Adrenal gland (tissue), 12 donors: ENCODE data around the gene CYP2S1. TPM values are rescaled to one million over a fixed set of nuclear protein-coding genes. Genes with fewer than 3 reads are reported as not detected.
A peak's percentile ranks its signal among the peaks of the same experiment; 100 is the strongest.

Experiments used
- DNase-seq, 7 donors: peaks; one replicate each; pipeline ENCODE4 v3.0.0-alpha.2; 2019 to 2020
- H3K27ac ChIP-seq, 5 donors: fragments of 200-600 bp; sonication (generic) in 4 of 5; 1 replicate in 3 of 5; 2 replicates in 2 of 5; pipeline versions ENCODE4 v1.5.1 to v1.8.0; 2016 to 2020; ENCODE audit warnings: mild to moderate bottlenecking in 1 of 5
- H3K27me3 ChIP-seq: fragments of 200-600 bp; 2 replicates; pipeline ENCODE4 v1.8.0; 2021
- H3K36me3 ChIP-seq, 2 donors: fragments of 200-600 bp; replicated peaks in 1 of 2; 1 replicate in 1 of 2; 2 replicates in 1 of 2; pipeline versions ENCODE4 v1.5.1 to v1.8.0; 2018 to 2022
- H3K4me1 ChIP-seq, 2 donors: fragments of 200-600 bp; replicated peaks in 1 of 2; 1 replicate in 1 of 2; 2 replicates in 1 of 2; pipeline versions ENCODE4 v1.5.1 to v1.8.0; 2018 to 2021
- H3K4me3 ChIP-seq, 4 donors: fragments of 200-600 bp; sonication (generic) in 3 of 4; one replicate each; pipeline ENCODE4 v1.5.1; 2016 to 2018
- H3K9me3 ChIP-seq, 3 donors: fragments of 200-600 bp; sonication (generic) in 1 of 3; replicated peaks in 1 of 3; 1 replicate in 2 of 3; 2 replicates in 1 of 3; pipeline versions ENCODE4 v1.5.1 to v1.8.0; 2016 to 2021
- CTCF ChIP-seq, 6 experiments: fragments of 450-650 bp in 4 of 6; fragments of 200-600 bp in 2 of 6; sonication (generic) in 1 of 6; IDR thresholded peaks; 1 replicate in 5 of 6; 2 replicates in 1 of 6; pipeline versions ENCODE4 v1.5.1 to v1.8.0; 2016 to 2021; ENCODE audit warnings: antibody characterized with exemption in 6 of 6, mild to moderate bottlenecking in 2 of 6, moderate library complexity in 1 of 6
- POLR2A ChIP-seq, 2 donors: fragments of 450-650 bp; IDR thresholded peaks; one replicate each; pipeline ENCODE4 v1.6.1; 2017; ENCODE audit warnings: antibody characterized with exemption in 2 of 2, mild to moderate bottlenecking in 2 of 2, moderate library complexity in 1 of 2
- WGBS, 4 donors: extraction: QIAGEN DNeasy Blood & Tissue Kit in 2 of 4; methylation state at CpG; one replicate each; pipeline versions ENCODE4 v1.1.5 to v1.1.7; 2013 to 2017; 5-methylcytosine and 5-hydroxymethylcytosine counted together
- intact Hi-C, 2 donors: fragments of 100-400 bp; cut with DNase I; formaldehyde crosslinking; loops; one replicate each; pipeline versions ENCODE4 v1.14.1 to v1.15.0; 2022 to 2023
- polyA plus RNA-seq, 3 donors: library from polyadenylated mRNA; stranded (reverse); fragments of 200-250 nt in 2 of 3; fragments of 350-450 nt in 1 of 3; fragmentation: Illumina TruSeq in 1 of 3; extraction: RNeasy Lipid Tissue Mini Kit (QIAGEN cat#74804) in 1 of 3; gene quantifications; one replicate each; pipeline ENCODE4 v1.2.3, GENCODE V29; 2013 to 2014
- total RNA-seq, 9 donors: library from RNA; depleted of rRNA in 4 of 9; stranded (reverse); fragments of >200 nt in 4 of 9; fragments of 120-200 nt in 1 of 9; fragmentation: NEBNext Ultra II Directional in 1 of 9; extraction: Animal tissue kit (Norgen Biotek cat#: 25700) in 1 of 9; gene quantifications; one replicate each; pipeline versions ENCODE4 v1.1.0 to v1.2.4, GENCODE V29; 2013 to 2023
- donor health status: healthy with polysubstance abuse.
- donor health status: Bipolar disorder and iron deficiency.
- donor health status: DM: yes; HTN: yes; CAD: no.
- donor health status: DM: no; HTN: no; CAD: no.
- donor health status: DM: no; HTN: no; CAD: no.
- donor health status: DM: yes; HTN: yes; CAD: no.

The CYP2S1 gene
- total and polyA plus RNA-seq, 12 donors, result 0.06 to 4.7 (median 1.7) TPM

GRCh38 chr19:41221514-41222205, 28.6 kb downstream of the CYP2S1 start:
- 82 to 92% (median 90%) methylated on average over 12 to 20 of the region's 20 CpGs for WGBS, 4 donors
- peak overlapping the region in 3 of 5 donors; percentile 4 to 93 (median 92) for H3K27ac ChIP-seq
- H3K9me3 ChIP-seq, result no peaks in the 10 kb centered on the region
- intact Hi-C loops, result no loop called here
- no peak for DNase-seq
- TF ChIP-seq CTCF (IDR thresholded peaks at IDR 0.05) (no peak), POLR2A (IDR thresholded peaks at IDR 0.05) (no peak)
- H3K36me3 ChIP-seq, result no peaks in the 10 kb centered on the region
- no peak overlapping the region for H3K4me3 ChIP-seq
- peaks cover 20 to 43% of the 10 kb centered on the region in 2 donors for H3K4me1 ChIP-seq
- H3K27me3 ChIP-seq, result no peaks in the 10 kb centered on the region

- Histone ChIP-seq H3K9me3 (no peaks in the 10 kb centered on the region), H3K4me1 (peaks cover 25 to 44% of the 10 kb centered on the region in 2 donors), H3K36me3 (no peaks in the 10 kb centered on the region), H3K27me3 (no peaks in the 10 kb centered on the region), H3K4me3 (no peak overlapping the region), H3K27ac (peak overlapping the region in 2 of 5 donors; percentile 25 to 92)
- 72 to 85% (median 78%) methylated on average over 9 to 10 of the region's 10 CpGs for WGBS, 4 donors
- no peak for DNase-seq
- intact Hi-C loops, result no loop called here
- TF ChIP-seq CTCF (IDR thresholded peaks at IDR 0.05) (no peak), POLR2A (IDR thresholded peaks at IDR 0.05) (no peak)
Measured at GRCh38 chr19:41222240-41222639, 29.2 kb downstream of the CYP2S1 start.

GRCh38 chr19:41223431-41224234, 30.6 kb downstream of the CYP2S1 start:
- Histone ChIP-seq H3K27ac (peak overlapping the region in 4 of 5 donors; percentile 46 to 97 (median 96)), H3K27me3 (no peaks in the 10 kb centered on the region), H3K4me1 (peaks cover 24 to 39% of the 10 kb centered on the region in 2 donors), H3K9me3 (no peaks in the 10 kb centered on the region), H3K4me3 (no peak overlapping the region), H3K36me3 (no peaks in the 10 kb centered on the region)
- intact Hi-C loops, result no loop called here
- TF ChIP-seq CTCF (IDR thresholded peaks at IDR 0.05), result no peak
- TF ChIP-seq POLR2A (IDR thresholded peaks at IDR 0.05), result peak in 1 of 2 donors; percentile 17
- DNase-seq, result peak; percentile 60 to 87 (median 74)
- WGBS, 4 donors, result 47 to 58% (median 55%) methylated on average over 7 to 8 of the region's 8 CpGs

GRCh38 chr19:41224632-41225031, 31.6 kb downstream of the CYP2S1 start:
- peaks cover 24 to 41% of the 10 kb centered on the region in 2 donors for H3K4me1 ChIP-seq
- no peak for DNase-seq
- peak overlapping the region in 4 of 5 donors; percentile 90 to 97 (median 96) for H3K27ac ChIP-seq
- H3K4me3 ChIP-seq, result no peak overlapping the region
- 93 to 96% (median 95%) methylated on average over 7 of the region's 7 CpGs for WGBS, 4 donors
- no peaks in the 10 kb centered on the region for H3K9me3 ChIP-seq
- H3K36me3 ChIP-seq, result no peaks in the 10 kb centered on the region
- TF ChIP-seq POLR2A (IDR thresholded peaks at IDR 0.05) (no peak), CTCF (IDR thresholded peaks at IDR 0.05) (no peak)
- H3K27me3 ChIP-seq, result no peaks in the 10 kb centered on the region
- intact Hi-C loops, result no loop called here
